Mesothelial cell of epicardium (in vitro differentiated cells): ENCODE measurements around the gene PRKACA. TPM values are rescaled to one million over a fixed set of nuclear protein-coding genes. Genes with fewer than 3 reads are reported as not detected.
"Not testable (repeated sequence)": the region's sequence is repeated elsewhere in the genome, so short reads cannot be mapped to it uniquely, and the experiment has no call there.

Experiments used
- DNase-seq, 2 experiments: peaks; one replicate each; pipeline ENCODE4 v3.0.0; 2021; ENCODE audit warnings: low spot score in 2 of 2; ENCODE audit not compliant: unreplicated experiment in 2 of 2
- H3K27ac Mint-ChIP-seq: 2 replicates; pipeline ENCODE4 v1.8.0; 2021; ENCODE audit warnings: mixed read lengths
- H3K27me3 Mint-ChIP-seq: 2 replicates; pipeline ENCODE4 v1.8.0; 2021; ENCODE audit warnings: low read depth, mixed read lengths
- H3K36me3 Mint-ChIP-seq: 2 replicates; pipeline ENCODE4 v1.8.0; 2021; ENCODE audit warnings: mixed read lengths
- H3K4me1 Mint-ChIP-seq: 2 replicates; pipeline ENCODE4 v1.8.0; 2021; ENCODE audit warnings: mixed read lengths
- H3K4me3 Mint-ChIP-seq: 2 replicates; pipeline ENCODE4 v1.8.0; 2021; ENCODE audit warnings: mild to moderate bottlenecking, moderate library complexity, mixed read lengths
- H3K9me3 Mint-ChIP-seq: 2 replicates; pipeline ENCODE4 v1.8.0; 2021; ENCODE audit warnings: mixed read lengths
- total RNA-seq: library from RNA; stranded (reverse); gene quantifications from 3 replicates; pipeline ENCODE4 v1.2.1, GENCODE V29; 2021
- TF ChIP-seq, protein P1 (sequence below): fragments of 200-600 bp; sonication (generic); IDR thresholded peaks from one replicate; pipeline ENCODE4 v1.5.0; 2021; ENCODE audit warnings: antibody characterized with exemption; ENCODE audit not compliant: unreplicated experiment

The PRKACA gene
- total RNA-seq, 1 donor from 2014 or later: 80.9 TPM

DNA sequence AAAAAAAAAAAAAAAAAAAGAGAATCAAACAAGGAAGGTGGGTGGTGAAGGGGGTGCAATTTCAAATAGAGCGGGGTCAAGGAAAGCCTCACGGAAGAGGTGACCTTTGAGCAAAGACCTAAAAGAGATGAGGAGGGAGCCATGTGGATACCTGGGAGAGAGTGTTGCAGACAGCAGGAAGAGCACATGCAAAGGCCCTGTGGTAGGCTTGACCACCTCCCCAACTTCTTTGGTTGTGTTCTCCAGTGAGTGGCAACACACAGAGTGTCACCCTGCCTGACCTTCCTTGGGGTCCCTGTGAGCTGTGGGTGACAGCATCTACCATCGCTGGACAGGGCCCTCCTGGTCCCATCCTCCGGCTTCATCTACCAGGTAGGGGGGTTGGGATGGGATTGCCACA, 67.0 kb downstream of the PRKACA start:
- no peak overlapping the region for H3K4me3 Mint-ChIP-seq
- H3K9me3 Mint-ChIP-seq: no peaks in the 10 kb centered on the region
- peaks cover 13% of the 10 kb centered on the region for H3K27me3 Mint-ChIP-seq
- no peak overlapping the region for H3K27ac Mint-ChIP-seq
- peaks cover 8% of the 10 kb centered on the region for H3K36me3 Mint-ChIP-seq
- no peaks in the 10 kb centered on the region for H3K4me1 Mint-ChIP-seq
- DNase-seq: no peak
- TF ChIP-seq, protein P1, sequence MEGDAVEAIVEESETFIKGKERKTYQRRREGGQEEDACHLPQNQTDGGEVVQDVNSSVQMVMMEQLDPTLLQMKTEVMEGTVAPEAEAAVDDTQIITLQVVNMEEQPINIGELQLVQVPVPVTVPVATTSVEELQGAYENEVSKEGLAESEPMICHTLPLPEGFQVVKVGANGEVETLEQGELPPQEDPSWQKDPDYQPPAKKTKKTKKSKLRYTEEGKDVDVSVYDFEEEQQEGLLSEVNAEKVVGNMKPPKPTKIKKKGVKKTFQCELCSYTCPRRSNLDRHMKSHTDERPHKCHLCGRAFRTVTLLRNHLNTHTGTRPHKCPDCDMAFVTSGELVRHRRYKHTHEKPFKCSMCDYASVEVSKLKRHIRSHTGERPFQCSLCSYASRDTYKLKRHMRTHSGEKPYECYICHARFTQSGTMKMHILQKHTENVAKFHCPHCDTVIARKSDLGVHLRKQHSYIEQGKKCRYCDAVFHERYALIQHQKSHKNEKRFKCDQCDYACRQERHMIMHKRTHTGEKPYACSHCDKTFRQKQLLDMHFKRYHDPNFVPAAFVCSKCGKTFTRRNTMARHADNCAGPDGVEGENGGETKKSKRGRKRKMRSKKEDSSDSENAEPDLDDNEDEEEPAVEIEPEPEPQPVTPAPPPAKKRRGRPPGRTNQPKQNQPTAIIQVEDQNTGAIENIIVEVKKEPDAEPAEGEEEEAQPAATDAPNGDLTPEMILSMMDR: no peak

DNA sequence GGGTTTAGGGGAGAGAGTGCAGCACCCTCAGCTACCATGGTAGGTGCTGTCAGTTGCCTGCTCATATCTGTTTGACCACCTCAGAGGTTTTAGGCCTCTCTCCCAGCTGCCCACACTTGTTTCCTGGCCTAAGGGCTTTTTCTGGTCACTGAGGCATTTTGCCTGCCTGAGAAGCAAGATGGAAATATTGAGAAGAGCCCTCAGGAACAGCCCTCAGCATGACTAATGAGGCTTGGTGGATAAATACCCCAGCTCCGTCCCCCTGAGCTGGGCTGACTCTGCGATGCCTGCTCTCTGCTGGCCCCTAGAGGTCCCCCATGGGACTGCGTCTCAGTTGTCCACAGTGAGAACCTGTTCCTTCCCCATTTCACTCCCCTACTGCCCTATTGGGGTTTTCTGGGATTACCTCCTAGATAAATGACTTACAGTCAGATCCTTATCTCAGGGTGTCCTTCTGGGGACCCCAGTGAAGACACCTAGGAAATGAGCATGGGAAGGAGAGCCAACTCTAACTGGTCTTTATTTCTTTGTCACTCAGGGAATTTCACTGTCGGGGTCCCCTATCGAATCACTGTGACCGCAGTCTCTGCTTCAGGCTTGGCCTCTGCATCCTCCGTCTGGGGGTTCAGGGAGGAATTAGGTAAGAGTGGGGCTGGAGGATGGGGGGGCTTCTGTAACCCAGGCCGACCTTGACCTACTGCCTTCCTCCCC, 69.0 kb downstream of the PRKACA start:
- Mint-ChIP-seq H3K27me3 (no peaks in the 10 kb centered on the region), H3K27ac (no peak overlapping the region), H3K36me3 (peaks cover 8% of the 10 kb centered on the region), H3K4me3 (no peak overlapping the region), H3K9me3 (no peaks in the 10 kb centered on the region), H3K4me1 (no peaks in the 10 kb centered on the region)
- no peak for DNase-seq
- TF ChIP-seq, protein P1: peak; percentile 42

DNA sequence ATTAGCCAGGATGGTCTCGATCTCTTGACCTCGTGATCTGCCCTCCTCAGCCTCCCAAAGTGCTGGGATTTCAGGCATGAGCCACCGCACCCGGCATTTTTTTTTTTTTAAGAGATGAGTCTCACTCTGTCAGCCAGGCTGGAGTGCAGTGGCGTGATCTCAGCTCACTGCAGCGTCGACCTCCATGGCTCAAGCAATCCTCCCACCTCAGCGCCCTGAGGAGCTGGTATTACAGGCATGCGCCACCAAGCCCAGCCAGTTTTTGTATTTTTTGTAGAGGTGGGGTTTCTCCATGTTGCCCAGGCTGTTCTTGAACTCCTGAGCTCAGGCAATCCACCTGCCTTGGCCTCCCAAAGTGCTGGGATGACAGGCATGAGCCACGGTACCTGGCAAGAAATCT, 69.7 kb downstream of the PRKACA start:
- H3K27me3 Mint-ChIP-seq, H3K9me3 Mint-ChIP-seq, H3K4me1 Mint-ChIP-seq, DNase-seq, H3K4me3 Mint-ChIP-seq, H3K36me3 Mint-ChIP-seq, H3K27ac Mint-ChIP-seq: not testable (repeated sequence)

DNA sequence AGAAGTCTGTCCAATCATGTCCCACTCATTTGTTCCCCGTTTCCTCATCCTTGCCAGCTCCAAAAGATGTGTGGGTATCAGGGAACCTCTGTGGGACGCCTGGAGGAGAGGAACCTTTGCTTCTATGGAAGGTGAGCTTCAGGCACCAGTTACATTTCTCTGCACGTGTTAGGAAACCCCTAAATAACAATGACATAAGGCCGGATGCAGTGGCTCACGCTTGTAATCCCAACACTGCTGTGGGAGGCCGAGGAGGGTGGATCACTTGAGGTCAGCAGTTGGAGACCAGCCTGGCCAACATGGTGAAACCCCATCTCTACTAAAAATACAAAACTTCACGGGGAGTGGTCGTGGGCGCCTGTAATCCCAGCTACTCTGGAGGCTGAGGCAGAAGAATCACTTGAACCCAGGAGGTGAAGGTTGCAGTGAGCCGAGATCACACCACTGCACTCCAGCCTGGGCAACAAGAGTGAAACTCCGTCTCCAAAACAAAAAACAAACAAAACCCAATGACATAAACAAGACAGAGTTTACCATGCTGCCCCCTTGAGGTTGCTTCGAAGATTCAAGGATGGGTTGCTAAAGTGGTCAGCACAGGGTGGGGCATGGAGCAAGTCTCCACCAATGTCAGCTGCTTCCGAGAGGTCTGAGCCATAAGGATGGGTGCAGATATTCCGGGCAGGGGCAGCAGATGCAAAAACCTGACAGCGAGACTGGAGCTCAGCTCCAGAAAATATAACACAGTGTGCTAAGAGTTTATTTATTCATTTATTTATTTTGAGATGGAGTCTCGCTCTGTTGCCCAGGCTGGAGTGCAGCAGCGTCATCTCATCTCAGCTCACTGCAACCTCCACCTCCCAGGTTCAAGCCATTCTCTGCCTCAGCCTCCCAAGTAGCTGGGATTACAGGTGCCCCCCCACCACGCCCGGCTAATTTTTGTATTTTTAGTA, 74.6 kb downstream of the PRKACA start:
- not testable (repeated sequence) for H3K27me3 Mint-ChIP-seq, H3K4me1 Mint-ChIP-seq, H3K36me3 Mint-ChIP-seq, H3K9me3 Mint-ChIP-seq, DNase-seq, H3K4me3 Mint-ChIP-seq
- peak overlapping the region; percentile 78 for H3K27ac Mint-ChIP-seq
- TF ChIP-seq, protein P1: peak; percentile 44

Other genes starting within 250 kb of the PRKACA start
- 4.9 to 8.6 TPM (median 8.2 TPM) in 3 replicates for gene NANOS3, start 240.6 kb downstream of the PRKACA start, total RNA-seq
- 6.3 to 7.2 TPM (median 7.0 TPM) in 3 replicates for gene BRME1, start 211.6 kb downstream of the PRKACA start, total RNA-seq
- gene CC2D1A, start 211.6 kb downstream of the PRKACA start, total RNA-seq: 59.2 to 66.0 TPM (median 62.8 TPM) in 3 replicates
- 0.20 to 1.0 TPM (median 0.75 TPM) in 3 replicates for gene PODNL1, start 179.3 kb downstream of the PRKACA start, total RNA-seq
- gene DCAF15, start 165.3 kb downstream of the PRKACA start, total RNA-seq: 54.4 to 56.6 TPM (median 55.7 TPM) in 3 replicates
- 20.6 to 21.6 TPM (median 21.2 TPM) in 3 replicates for gene RFX1, start 111.4 kb downstream of the PRKACA start, total RNA-seq
- gene RLN3, start 89.6 kb downstream of the PRKACA start, total RNA-seq: not detected in 3 replicates
- gene IL27RA, start 86.0 kb downstream of the PRKACA start, total RNA-seq: 6.2 to 6.6 TPM (median 6.5 TPM) in 3 replicates
- 2.0 to 2.4 TPM (median 2.3 TPM) in 3 replicates for gene PALM3, start 55.7 kb downstream of the PRKACA start, total RNA-seq
- 0.81 to 1.3 TPM (median 0.98 TPM) in 3 replicates for gene MISP3, start 45.0 kb downstream of the PRKACA start, total RNA-seq
- gene C19orf67, start 32.0 kb downstream of the PRKACA start, total RNA-seq: 0.45 to 0.90 TPM (median 0.58 TPM) in 3 replicates
- 67.8 to 74.2 TPM (median 74.0 TPM) in 3 replicates for gene SAMD1, start 27.0 kb downstream of the PRKACA start, total RNA-seq
- 6.3 to 8.9 TPM (median 8.4 TPM) in 3 replicates for gene ASF1B, start 18.8 kb upstream of the PRKACA start, total RNA-seq
- gene ADGRL1, start 88.4 kb upstream of the PRKACA start, total RNA-seq: 97.9 to 106 TPM (median 102 TPM) in 3 replicates